Endothelial cell of umbilical vein (primary cell): ENCODE data around the gene GFI1B. TPM values are rescaled to one million over a fixed set of nuclear protein-coding genes. Genes with fewer than 3 reads are reported as not detected.

Experiments used
- BruUV-seq: library from RNA; stranded (reverse); fragments of 400-500 nt; replicated peaks from 2 replicates; lab custom pipeline; 2021; lab: Mats Ljungman, UMichigan
- CTCF ChIA-PET: fragments of 300-600, 350-600 bp; sonication (Branson Sonifier 250); formaldehyde crosslinking; loops from one replicate; lab custom pipeline; 2021; ENCODE audit warnings: antibody characterized with exemption, inconsistent platforms; lab: Charles Lee
- POLR2A ChIA-PET: fragments of 300-600, 350-600 bp; sonication (Branson Sonifier 250); formaldehyde crosslinking; loops from one replicate; lab custom pipeline; 2021; ENCODE audit warnings: antibody characterized with exemption, inconsistent platforms; lab: Charles Lee
- DNase-seq: peaks from one replicate; pipeline ENCODE4 v3.0.0-alpha.2; 2011; ENCODE audit warnings: low read depth, low spot score
- FAIRE-seq: peaks from 2 replicates; lab custom pipeline; 2011; peaks lifted over from hg19 to GRCh38; lab: Jason Lieb, UNC
- H2AFZ ChIP-seq: 2 replicates; pipeline ENCODE4 v1.6.0; 2012; ENCODE audit warnings: low read depth, low read length, control low read depth, inconsistent platforms
- H3K27ac ChIP-seq: 2 replicates; pipeline ENCODE4 v1.5.1; 2011; ENCODE audit warnings: low read depth, mild to moderate bottlenecking, control low read depth, low read length, moderate library complexity; ENCODE audit not compliant: insufficient read depth
- H3K27me3 ChIP-seq, 2 experiments: 2 replicates each; pipeline versions ENCODE4 v1.6.0 to v1.6.1; 2011; ENCODE audit warnings: low read length in 2 of 2, mixed read lengths in 1 of 2; ENCODE audit not compliant: control insufficient read depth in 2 of 2, insufficient read depth in 2 of 2
- H3K36me3 ChIP-seq, 2 experiments: 2 replicates in 1 of 2; 3 replicates in 1 of 2; pipeline ENCODE4 v1.5.1; 2011; ENCODE audit warnings: low read length in 2 of 2, mild to moderate bottlenecking in 1 of 2, moderate library complexity in 1 of 2; ENCODE audit not compliant: control insufficient read depth in 2 of 2, insufficient read depth in 2 of 2; ENCODE audit errors: extremely low read depth in 1 of 2
- H3K4me1 ChIP-seq: 3 replicates; pipeline ENCODE4 v1.5.1; 2011; ENCODE audit warnings: mild to moderate bottlenecking, low read length; ENCODE audit not compliant: control insufficient read depth, insufficient read depth; ENCODE audit errors: extremely low read depth
- H3K4me2 ChIP-seq: 2 replicates; pipeline ENCODE4 v1.6.1; 2011; ENCODE audit warnings: low read length, control low read depth, mixed read lengths; ENCODE audit not compliant: insufficient read depth
- H3K4me3 ChIP-seq, 3 experiments: fragments of 200-600 bp in 1 of 3; sonication (generic), shearing (Covaris generic) in 1 of 3; replicated peaks in 1 of 3; 2 replicates each; pipeline ENCODE4 v1.5.1; 2011 to 2016; ENCODE audit warnings: control low read depth in 3 of 3, low read length in 3 of 3, mild to moderate bottlenecking in 2 of 3, inconsistent platforms in 1 of 3, low read depth in 1 of 3, moderate library complexity in 1 of 3; ENCODE audit not compliant: insufficient read depth in 1 of 3
- H3K79me2 ChIP-seq: 2 replicates; pipeline ENCODE4 v1.6.0; 2012; ENCODE audit warnings: low read length, inconsistent platforms; ENCODE audit not compliant: control insufficient read depth, insufficient read depth
- H3K9ac ChIP-seq: replicated peaks from 2 replicates; pipeline ENCODE3; 2011; ENCODE audit warnings: low read length, control low read depth; ENCODE audit not compliant: insufficient read depth; ENCODE audit errors: extremely low read depth
- H3K9me1 ChIP-seq: replicated peaks from 3 replicates; pipeline ENCODE4 v1.6.0; 2011; ENCODE audit warnings: mild to moderate bottlenecking, low read length; ENCODE audit not compliant: control insufficient read depth, insufficient read depth; ENCODE audit errors: extremely low read depth
- H3K9me3 ChIP-seq: replicated peaks from 2 replicates; pipeline ENCODE4 v1.5.1; 2012; ENCODE audit warnings: low read length, inconsistent platforms; ENCODE audit not compliant: control insufficient read depth, insufficient read depth
- H4K20me1 ChIP-seq: replicated peaks from 2 replicates; pipeline ENCODE3; 2011; ENCODE audit warnings: mild to moderate bottlenecking, low read length; ENCODE audit not compliant: control insufficient read depth, insufficient read depth; ENCODE audit errors: extremely low read depth
- EZH2 ChIP-seq: IDR thresholded peaks from 2 replicates; pipeline ENCODE4 v1.6.1; 2012; ENCODE audit warnings: borderline replicate concordance, low read depth, mild to moderate bottlenecking, moderate library complexity, low read length, inconsistent platforms; ENCODE audit not compliant: severe bottlenecking
- FOS ChIP-seq: IDR thresholded peaks from 2 replicates; pipeline ENCODE4 v1.6.1; 2011; ENCODE audit warnings: mild to moderate bottlenecking, low read length, moderate library complexity, borderline replicate concordance; ENCODE audit not compliant: insufficient read depth
- GATA2 ChIP-seq: IDR thresholded peaks from 2 replicates; pipeline ENCODE4 v1.7.0; 2011; ENCODE audit warnings: low read depth, mild to moderate bottlenecking, moderate library complexity, mixed read lengths, low read length; ENCODE audit not compliant: insufficient read length, insufficient read depth
- JUN ChIP-seq: IDR thresholded peaks from 2 replicates; pipeline ENCODE4 v1.6.1; 2011; ENCODE audit warnings: borderline replicate concordance, low read depth; ENCODE audit not compliant: insufficient read length, insufficient read depth
- MAX ChIP-seq: IDR thresholded peaks from 2 replicates; pipeline ENCODE4 v1.6.1; 2011; ENCODE audit not compliant: insufficient read depth, insufficient read length
- MYC ChIP-seq: IDR thresholded peaks from one replicate; pipeline ENCODE4 v1.6.1; 2011; ENCODE audit warnings: mild to moderate bottlenecking, low read depth, low read length
- POLR2A ChIP-seq: IDR thresholded peaks from 2 replicates; pipeline ENCODE4 v1.6.1; 2012; ENCODE audit warnings: low read depth, mild to moderate bottlenecking, control low read depth, low read length
- POLR2AphosphoS5 ChIP-seq: IDR thresholded peaks from 2 replicates; pipeline ENCODE4 v1.6.1; 2012; ENCODE audit warnings: low read depth, mild to moderate bottlenecking, control low read depth, low read length, moderate library complexity; ENCODE audit not compliant: insufficient read depth
- dilution Hi-C: fragments of 300-500 bp; cut with MboI; formaldehyde crosslinking; loops from one replicate; pipeline ENCODE4 v1.15.0; 2019; ENCODE audit warnings: low sequenced_read_pairs; ENCODE audit not compliant: extremely low pct_ligation_motif_present
- intact Hi-C: fragments of 100-400 bp; cut with micrococcal nuclease; formaldehyde crosslinking; loops from one replicate; pipeline ENCODE4 v1.10.0; 2022
- polyA plus RNA-seq, 4 experiments: library from polyadenylated mRNA; depleted of rRNA in 3 of 4; stranded (reverse) in 3 of 4; unstranded in 1 of 4; fragments of >200 nt; gene quantifications; 2 replicates each; pipeline versions ENCODE4 v1.2.1 to v1.2.3, GENCODE V29; 2011 to 2012; ENCODE audit warnings: missing spikeins in 1 of 4
- total RNA-seq: library from RNA; stranded (reverse); gene quantifications from 2 replicates; pipeline ENCODE4 v1.2.3, GENCODE V29; 2021
- TF ChIP-seq, protein P1 (sequence below), 2 donors: IDR thresholded peaks; 1 replicate in 1 of 2; 2 replicates in 1 of 2; pipeline ENCODE4 v1.5.1; 2011; ENCODE audit warnings: low read length in 2 of 2, mild to moderate bottlenecking in 2 of 2, moderate library complexity in 2 of 2, control low read depth in 1 of 2, inconsistent platforms in 1 of 2, low read depth in 1 of 2; ENCODE audit not compliant: insufficient read depth in 1 of 2; ENCODE audit errors: extremely low read depth in 1 of 2

The GFI1B gene
- total and polyA plus RNA-seq, 2 donors (not counting 3 experiments of a cell fraction or from before 2014, with no cell fraction given): 0.04 TPM; not detected in 1

DNA sequence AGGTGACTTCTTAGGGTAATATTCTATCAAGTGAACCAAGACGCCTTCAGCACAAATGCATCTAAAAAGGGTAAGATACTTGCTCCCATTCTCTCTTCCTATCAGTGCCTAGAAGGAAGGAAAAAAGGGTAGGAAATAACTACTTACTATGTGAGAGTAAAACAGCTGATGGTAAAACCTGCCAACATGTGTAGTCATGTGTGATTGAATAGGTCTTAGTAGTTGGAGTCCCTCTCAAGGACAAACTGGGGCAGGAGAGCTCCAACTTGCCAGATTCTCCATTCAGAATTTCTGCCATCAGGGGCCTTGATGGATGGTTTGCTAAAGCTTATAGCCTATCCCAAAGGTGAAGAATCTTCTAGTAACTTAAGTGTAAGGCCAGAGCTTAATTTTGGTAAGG, 39.3 kb upstream of the GFI1B start:
- Histone ChIP-seq H3K4me1 (peaks cover 17% of the 10 kb centered on the region), H3K9me1 (no peaks in the 10 kb centered on the region), H3K27ac (no peak overlapping the region), H3K4me2 (no peak overlapping the region), H2AFZ (no peak overlapping the region), H3K36me3 (no peaks in the 10 kb centered on the region), H4K20me1 (no peaks in the 10 kb centered on the region), H3K9ac (no peak overlapping the region), H3K4me3 (no peak overlapping the region), H3K79me2 (peaks cover 67% of the 10 kb centered on the region), H3K9me3 (no peaks in the 10 kb centered on the region), H3K27me3 (no peaks in the 10 kb centered on the region)
- FAIRE-seq (no peak), DNase-seq (no peak)
- BruUV-seq: no TSS peak
- no peak for TF ChIP-seq POLR2AphosphoS5
- no peak for TF ChIP-seq MAX
- TF ChIP-seq POLR2A: no peak
- no peak for TF ChIP-seq FOS
- TF ChIP-seq MYC: no peak
- no peak for TF ChIP-seq EZH2
- no peak for TF ChIP-seq GATA2
- TF ChIP-seq JUN: no peak
- TF ChIP-seq, protein P1, sequence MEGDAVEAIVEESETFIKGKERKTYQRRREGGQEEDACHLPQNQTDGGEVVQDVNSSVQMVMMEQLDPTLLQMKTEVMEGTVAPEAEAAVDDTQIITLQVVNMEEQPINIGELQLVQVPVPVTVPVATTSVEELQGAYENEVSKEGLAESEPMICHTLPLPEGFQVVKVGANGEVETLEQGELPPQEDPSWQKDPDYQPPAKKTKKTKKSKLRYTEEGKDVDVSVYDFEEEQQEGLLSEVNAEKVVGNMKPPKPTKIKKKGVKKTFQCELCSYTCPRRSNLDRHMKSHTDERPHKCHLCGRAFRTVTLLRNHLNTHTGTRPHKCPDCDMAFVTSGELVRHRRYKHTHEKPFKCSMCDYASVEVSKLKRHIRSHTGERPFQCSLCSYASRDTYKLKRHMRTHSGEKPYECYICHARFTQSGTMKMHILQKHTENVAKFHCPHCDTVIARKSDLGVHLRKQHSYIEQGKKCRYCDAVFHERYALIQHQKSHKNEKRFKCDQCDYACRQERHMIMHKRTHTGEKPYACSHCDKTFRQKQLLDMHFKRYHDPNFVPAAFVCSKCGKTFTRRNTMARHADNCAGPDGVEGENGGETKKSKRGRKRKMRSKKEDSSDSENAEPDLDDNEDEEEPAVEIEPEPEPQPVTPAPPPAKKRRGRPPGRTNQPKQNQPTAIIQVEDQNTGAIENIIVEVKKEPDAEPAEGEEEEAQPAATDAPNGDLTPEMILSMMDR (IDR thresholded peaks at IDR 0.05; ENCODE audit: extremely low read depth in 1 of 2, insufficient read depth in 1 of 2, low read depth in 1 of 2, low read length in 2 of 2): no peak
- intact Hi-C loops (no loop called here), dilution Hi-C loops (no loop called here)
- ChIA-PET POLR2A (no interaction called here), CTCF (no interaction called here)
